ENCODE measurements around the gene COQ5. TPM values are rescaled to one million over a fixed set of nuclear protein-coding genes. Genes with fewer than 3 reads are reported as not detected.
A peak's percentile ranks its signal among the peaks of the same experiment; 100 is the strongest.

The COQ5 gene
- total and polyA plus RNA-seq, 2 donors (not counting 1 experiment from before 2014, with no cell fraction given): 38.5 to 39.1 TPM

- Histone ChIP-seq H3K36me3 (ENCODE audit: control insufficient read depth, insufficient read depth, low read length) (peaks cover 10% of the 10 kb centered on the region), H3K27ac (ENCODE audit: insufficient read depth, low read length) (peak overlapping the region; percentile 76)
Observed at GRCh38 chr12:120468325-120468820, 60.6 kb downstream of the COQ5 start.

DNA sequence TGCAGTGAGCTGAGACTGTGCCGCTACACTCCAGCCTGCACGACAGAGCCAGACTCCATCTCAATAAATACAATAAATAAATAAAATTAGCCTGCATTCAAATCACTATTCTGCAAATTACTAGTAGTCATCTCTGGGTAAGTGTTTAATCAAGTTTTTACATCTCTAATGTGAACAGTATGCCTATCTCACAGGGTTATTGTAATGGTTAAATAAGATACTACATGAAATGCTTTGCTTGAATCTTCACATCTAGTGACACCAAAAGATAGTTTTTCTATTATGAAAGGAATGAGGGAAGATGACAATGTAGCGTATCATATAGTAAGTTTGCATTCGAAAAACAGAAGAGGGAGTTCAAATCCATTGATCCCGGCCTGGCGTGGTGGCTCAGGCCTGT, 61.5 kb downstream of the COQ5 start:
- H3K4me1 ChIP-seq (ENCODE audit: control insufficient read depth, extremely low read depth, insufficient read depth, low read length): peaks cover 5% of the 10 kb centered on the region
- no peak overlapping the region for H3K27ac ChIP-seq (ENCODE audit: insufficient read depth, low read length)
- TF ChIP-seq EZH2 (IDR thresholded peaks at IDR 0.05; ENCODE audit: low read length, missing control alignments) (no peak), CTCF (conservative IDR thresholded peaks at IDR 0.05 in 1 of 2, IDR thresholded peaks at IDR 0.05 in 1 of 2; ENCODE audit: low read depth in 1 of 2, low read length in 2 of 2) (no peak)
- H3K4me2 ChIP-seq (ENCODE audit: extremely low read depth, insufficient read depth, low read length): no peak overlapping the region
- no peak for DNase-seq (ENCODE audit: low read depth in 2 of 2)
- H3K79me2 ChIP-seq (ENCODE audit: control insufficient read depth, insufficient read depth, low read length): peaks cover 61% of the 10 kb centered on the region
- H3K27me3 ChIP-seq (ENCODE audit: control insufficient read depth, insufficient read depth, low read length): no peaks in the 10 kb centered on the region
- H4K20me1 ChIP-seq (ENCODE audit: control insufficient read depth, extremely low read depth, insufficient read depth, low read length): peaks cover 5% of the 10 kb centered on the region
- H3K9me3 ChIP-seq (ENCODE audit: control insufficient read depth, insufficient read depth, low read depth, low read length): no peaks in the 10 kb centered on the region
- H3K4me3 ChIP-seq (replicated peaks in 1 of 4; ENCODE audit: control extremely low read depth in 1 of 4, insufficient read depth in 1 of 4, low read depth in 3 of 4, low read length in 4 of 4): peak overlapping the region in 1 of 4 experiments; percentile 84
- H3K9ac ChIP-seq (ENCODE audit: insufficient read depth, low read length): no peak overlapping the region
- H2AFZ ChIP-seq (ENCODE audit: low read length): no peak overlapping the region
- H3K36me3 ChIP-seq (ENCODE audit: control insufficient read depth, insufficient read depth, low read length): peaks cover 15% of the 10 kb centered on the region

More at GRCh38 chr12:120468325-120468820, 60.6 kb downstream of the COQ5 start:
- no peaks in the 10 kb centered on the region for H3K27me3 ChIP-seq (ENCODE audit: control insufficient read depth, insufficient read depth, low read length)
- no peak for TF ChIP-seq EZH2 (IDR thresholded peaks at IDR 0.05; ENCODE audit: low read length, missing control alignments)
- no peak for TF ChIP-seq CTCF (conservative IDR thresholded peaks at IDR 0.05 in 1 of 2, IDR thresholded peaks at IDR 0.05 in 1 of 2; ENCODE audit: low read depth in 1 of 2, low read length in 2 of 2)
- H2AFZ ChIP-seq (ENCODE audit: low read length): peak overlapping the region; percentile 33
- peak; percentile 63 to 71 for DNase-seq (ENCODE audit: low read depth in 2 of 2)
- H3K9ac ChIP-seq (ENCODE audit: insufficient read depth, low read length): peak overlapping the region; percentile 92
- peak overlapping the region; percentile 96 for H3K4me2 ChIP-seq (ENCODE audit: extremely low read depth, insufficient read depth, low read length)
- peaks cover 5% of the 10 kb centered on the region for H4K20me1 ChIP-seq (ENCODE audit: control insufficient read depth, extremely low read depth, insufficient read depth, low read length)
- H3K4me1 ChIP-seq (ENCODE audit: control insufficient read depth, extremely low read depth, insufficient read depth, low read length): peaks cover 5% of the 10 kb centered on the region
- no peaks in the 10 kb centered on the region for H3K9me3 ChIP-seq (ENCODE audit: control insufficient read depth, insufficient read depth, low read depth, low read length)
- peaks cover 60% of the 10 kb centered on the region for H3K79me2 ChIP-seq (ENCODE audit: control insufficient read depth, insufficient read depth, low read length)
- peak overlapping the region; percentile 84 to 92 (median 88) for H3K4me3 ChIP-seq (replicated peaks in 1 of 4; ENCODE audit: control extremely low read depth in 1 of 4, insufficient read depth in 1 of 4, low read depth in 3 of 4, low read length in 4 of 4)

- peaks cover 61% of the 10 kb centered on the region for H3K79me2 ChIP-seq (ENCODE audit: control insufficient read depth, insufficient read depth, low read length)
- peak; percentile 23 to 52 for DNase-seq (ENCODE audit: low read depth in 2 of 2)
- TF ChIP-seq EZH2 (IDR thresholded peaks at IDR 0.05; ENCODE audit: low read length, missing control alignments) (no peak), CTCF (conservative IDR thresholded peaks at IDR 0.05 in 1 of 2, IDR thresholded peaks at IDR 0.05 in 1 of 2; ENCODE audit: low read depth in 1 of 2, low read length in 2 of 2) (peak; percentile 52 to 69)
- H3K4me2 ChIP-seq (ENCODE audit: extremely low read depth, insufficient read depth, low read length): no peak overlapping the region
- peaks cover 18% of the 10 kb centered on the region for H3K36me3 ChIP-seq (ENCODE audit: control insufficient read depth, insufficient read depth, low read length)
- peaks cover 5% of the 10 kb centered on the region for H3K4me1 ChIP-seq (ENCODE audit: control insufficient read depth, extremely low read depth, insufficient read depth, low read length)
- no peak overlapping the region for H3K9ac ChIP-seq (ENCODE audit: insufficient read depth, low read length)
- H3K27ac ChIP-seq (ENCODE audit: insufficient read depth, low read length): no peak overlapping the region
- H4K20me1 ChIP-seq (ENCODE audit: control insufficient read depth, extremely low read depth, insufficient read depth, low read length): peaks cover 5% of the 10 kb centered on the region
- no peaks in the 10 kb centered on the region for H3K27me3 ChIP-seq (ENCODE audit: control insufficient read depth, insufficient read depth, low read length)
- no peak overlapping the region for H3K4me3 ChIP-seq (replicated peaks in 1 of 4; ENCODE audit: control extremely low read depth in 1 of 4, insufficient read depth in 1 of 4, low read depth in 3 of 4, low read length in 4 of 4)
- no peaks in the 10 kb centered on the region for H3K9me3 ChIP-seq (ENCODE audit: control insufficient read depth, insufficient read depth, low read depth, low read length)
- no peak overlapping the region for H2AFZ ChIP-seq (ENCODE audit: low read length)
Observed at GRCh38 chr12:120466560-120467315, 62.2 kb downstream of the COQ5 start.
